Fibroblast of the conjunctiva (primary cell): ENCODE data around the gene ROR2.
A peak's percentile ranks its signal among the peaks of the same experiment; 100 is the strongest.

Experiments used
- DNase-seq: peaks from one replicate; pipeline ENCODE4 v3.0.0-alpha.2; 2010; ENCODE audit warnings: low read depth

Gene ROR2

GRCh38 chr9:91900797-91901177, 49.2 kb downstream of the ROR2 start:
- DNase-seq: no peak

DNA sequence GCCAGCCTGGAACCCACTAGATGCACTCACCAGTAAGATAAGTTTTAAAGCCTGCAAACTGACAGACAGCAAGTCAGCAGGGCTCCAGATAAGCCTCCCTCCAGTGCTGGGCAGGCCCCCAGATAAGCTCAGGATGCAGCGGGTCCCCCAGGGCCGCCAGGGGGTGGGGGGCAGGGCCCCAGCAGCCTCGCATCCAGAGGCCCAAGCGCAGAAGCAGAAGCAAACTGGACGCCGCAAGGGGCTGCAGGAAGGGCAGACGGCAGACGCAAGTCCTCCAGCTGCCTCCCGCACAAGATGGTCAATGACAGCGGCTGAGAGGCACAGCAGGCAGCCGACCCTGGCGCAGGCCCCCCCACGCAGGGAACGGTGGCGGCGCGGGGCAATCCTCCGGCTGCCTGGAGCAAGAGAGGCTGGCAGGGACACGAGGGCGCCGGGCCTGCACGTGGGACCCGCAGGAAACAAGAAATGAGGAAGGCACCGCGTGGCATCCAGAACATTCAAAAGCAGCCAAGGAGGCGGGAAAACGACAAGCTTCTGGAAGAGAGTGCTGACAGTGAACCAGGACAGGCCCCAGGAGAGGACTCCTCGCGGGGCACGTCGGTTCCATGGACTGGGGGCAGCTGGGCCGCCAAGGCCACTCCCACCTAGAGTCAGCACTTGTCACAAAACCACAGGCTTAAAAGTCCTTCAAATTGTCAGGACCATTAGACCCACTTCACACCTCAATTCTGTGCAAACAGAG, 49.8 kb downstream of the ROR2 start:
- no peak for DNase-seq

GRCh38 chr9:91899594-91899993, 50.4 kb downstream of the ROR2 start:
- no peak for DNase-seq

- no peak for DNase-seq
Observed at GRCh38 chr9:91899219-91899563, 50.8 kb downstream of the ROR2 start.

DNA sequence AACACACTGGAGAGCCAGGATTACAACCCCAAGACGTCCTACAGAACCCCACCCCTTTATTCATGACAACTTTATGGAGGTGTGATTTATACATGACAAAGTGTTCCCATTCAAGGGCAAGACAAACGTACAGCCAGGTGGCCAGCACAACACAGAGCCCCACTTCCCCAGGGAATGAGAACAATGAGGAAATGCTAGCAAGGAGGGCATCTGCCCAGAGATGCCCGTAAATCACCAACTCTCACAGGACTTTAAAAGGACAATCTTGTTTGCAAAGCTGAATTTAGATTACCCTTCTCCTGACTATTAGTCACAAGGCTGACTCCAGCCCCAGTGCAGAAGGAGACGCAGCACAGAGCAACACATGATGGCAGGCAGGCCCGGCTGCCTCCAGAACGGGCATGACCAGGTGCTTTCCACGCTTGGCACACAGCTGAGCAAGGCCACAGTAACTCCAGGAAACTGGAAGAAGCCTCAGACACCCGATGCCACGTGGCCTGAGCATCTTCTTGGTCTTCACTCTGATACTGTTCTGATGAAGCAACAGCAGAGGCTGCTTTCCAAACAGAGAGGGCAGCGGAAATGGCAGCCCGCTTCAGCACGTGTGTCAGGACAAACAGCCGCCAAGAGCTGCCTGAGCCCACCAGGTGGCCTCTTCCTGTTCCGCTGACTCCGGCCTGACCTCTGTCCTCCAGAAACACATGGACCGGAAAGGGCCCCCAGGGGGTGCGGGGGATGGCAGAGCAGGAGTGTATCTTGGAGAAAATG, 51.4 kb downstream of the ROR2 start:
- no peak for DNase-seq

DNA sequence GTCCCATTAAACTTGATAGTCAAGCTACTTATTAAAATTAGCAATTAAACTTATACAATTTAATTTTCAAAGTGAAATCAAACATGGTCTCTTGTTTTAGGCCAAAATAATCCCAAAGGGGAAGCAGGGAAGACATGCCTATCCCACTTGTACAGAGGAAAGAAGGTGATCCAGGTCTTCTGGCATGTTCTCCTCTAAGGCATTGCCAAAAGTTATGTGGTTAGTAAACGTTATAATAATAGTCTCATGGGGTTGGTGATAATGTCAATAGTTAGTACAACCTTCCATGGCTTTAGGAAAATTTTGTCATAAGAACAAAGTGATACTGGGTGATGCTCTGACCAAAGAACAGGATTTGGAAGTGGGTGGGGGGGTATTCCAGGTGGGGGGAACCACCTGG, 52.8 kb downstream of the ROR2 start:
- no peak for DNase-seq

GRCh38 chr9:91896513-91897121, 53.4 kb downstream of the ROR2 start:
- peak; percentile 46 for DNase-seq

GRCh38 chr9:91896097-91896496, 53.9 kb downstream of the ROR2 start:
- no peak for DNase-seq

GRCh38 chr9:91894536-91894935, 55.5 kb downstream of the ROR2 start:
- no peak for DNase-seq

DNA sequence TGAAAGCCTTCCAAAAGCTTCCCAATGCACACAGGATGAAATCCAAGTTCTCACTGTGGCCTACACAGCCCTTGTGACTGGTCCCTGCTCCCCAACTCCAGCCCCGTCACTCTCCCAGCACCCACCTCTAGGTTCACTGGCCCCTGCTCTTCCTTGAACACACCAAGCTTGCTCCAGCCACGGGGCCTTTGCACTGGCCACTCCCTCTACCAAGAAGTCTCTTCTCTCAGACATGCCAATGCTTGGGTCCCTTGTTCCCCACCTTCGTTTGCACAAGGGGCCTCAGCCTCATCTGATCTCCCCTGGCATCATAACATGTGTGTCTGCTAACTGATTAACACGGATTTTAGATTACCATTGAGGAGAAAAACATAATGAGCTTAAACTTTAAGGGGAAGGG, 56.0 kb downstream of the ROR2 start:
- no peak for DNase-seq

DNA sequence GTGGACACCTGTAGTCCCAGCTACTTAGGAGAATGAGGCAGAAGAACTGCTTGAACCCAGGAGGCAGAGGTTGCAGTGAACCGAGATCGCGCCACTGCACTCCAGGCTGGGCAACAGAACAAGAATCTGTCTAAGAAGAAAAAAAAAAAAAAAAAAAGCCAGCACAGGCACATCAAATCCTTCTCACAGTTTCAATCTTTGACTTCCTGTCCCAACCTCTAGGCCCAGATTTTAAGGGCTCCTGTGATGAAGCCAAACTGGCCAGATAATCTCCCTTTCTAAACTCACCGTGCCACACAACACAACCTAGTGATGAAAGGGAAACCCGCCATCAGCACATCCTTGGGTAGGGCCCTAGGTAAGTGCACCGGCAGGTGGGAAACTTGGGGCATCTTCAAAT, 58.1 kb downstream of the ROR2 start:
- DNase-seq: no peak

- DNase-seq: no peak
Observed at GRCh38 chr9:91890662-91891061, 59.4 kb downstream of the ROR2 start.

- DNase-seq: no peak
Observed at GRCh38 chr9:91889161-91889911, 60.7 kb downstream of the ROR2 start.

GRCh38 chr9:91886414-91887076, 63.5 kb downstream of the ROR2 start:
- no peak for DNase-seq

DNA sequence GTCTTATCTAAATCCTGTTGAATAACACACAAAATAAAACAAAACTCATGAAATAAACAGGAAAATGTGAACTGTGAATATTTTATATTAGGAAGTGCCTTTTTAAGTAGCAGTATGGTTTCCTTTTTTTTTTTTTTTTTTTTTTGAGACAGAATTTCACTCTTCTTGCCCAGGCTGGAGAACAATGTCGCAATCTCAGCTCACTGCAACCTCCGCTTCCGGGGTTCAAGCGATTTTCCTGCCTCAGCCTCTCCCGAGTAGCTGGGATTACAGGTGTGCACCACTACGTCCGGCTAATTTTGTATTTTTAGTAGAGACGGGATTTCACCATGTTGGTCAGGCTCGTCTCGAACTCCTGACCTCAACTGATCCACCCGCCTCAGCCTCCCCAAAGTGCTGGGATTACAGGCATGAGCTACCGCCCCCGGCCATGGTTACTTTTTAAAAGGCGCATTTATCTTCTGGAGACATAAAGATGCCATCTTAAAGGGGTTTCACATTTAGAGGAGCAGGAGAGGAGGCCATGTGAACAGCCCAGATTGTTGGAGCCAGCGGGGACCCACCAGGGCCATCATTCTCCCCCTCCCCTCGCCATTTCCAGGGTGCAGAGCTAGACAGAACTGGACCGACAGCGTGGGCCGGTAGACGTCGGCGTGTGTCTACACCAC, 64.1 kb downstream of the ROR2 start:
- DNase-seq: no peak

DNA sequence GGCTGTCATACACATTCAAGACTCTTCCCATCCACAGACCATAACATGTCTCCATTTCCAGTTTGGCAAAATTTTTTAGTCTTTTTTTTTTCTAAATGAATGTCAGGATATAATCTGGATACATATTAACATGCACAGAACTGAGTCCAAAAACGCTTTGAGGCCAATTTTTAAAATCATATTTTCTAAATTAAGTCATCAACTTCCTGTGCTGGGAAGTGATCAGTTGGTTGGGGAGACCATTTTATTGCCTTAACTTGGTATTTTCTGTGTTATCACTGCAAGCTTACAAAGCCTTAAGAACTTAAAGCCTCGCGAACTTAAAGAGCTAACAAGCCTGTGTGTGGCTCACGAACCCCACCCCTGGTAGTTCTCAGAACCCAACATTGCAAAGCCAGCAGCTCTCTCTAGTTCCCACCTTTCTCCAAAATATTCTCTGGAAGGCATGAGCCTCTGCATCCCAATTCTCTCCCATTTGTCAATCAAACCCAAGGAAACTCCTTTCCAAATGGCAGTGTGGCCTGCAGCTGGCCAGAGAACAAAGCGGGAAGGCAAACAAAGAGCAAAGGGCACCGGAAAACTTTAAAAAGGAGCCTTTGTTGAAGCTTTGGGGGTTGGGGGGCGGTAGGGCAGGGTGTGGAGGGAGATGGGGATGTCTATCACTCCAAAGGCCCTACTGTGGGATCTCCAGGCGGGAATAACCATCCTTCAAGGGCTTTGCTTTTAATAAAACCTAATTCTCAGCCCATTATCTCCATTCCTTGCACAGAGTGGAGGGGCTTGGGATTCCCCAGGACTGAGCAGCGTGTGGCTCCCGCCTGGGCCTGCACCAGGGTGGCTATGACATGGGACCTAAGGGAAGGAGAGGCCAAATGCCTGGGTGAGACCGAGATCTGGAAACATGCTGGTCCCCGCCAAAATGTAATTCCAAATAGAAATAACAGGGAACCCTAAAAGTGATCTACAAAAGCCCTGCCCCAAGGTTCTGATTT, 65.0 kb downstream of the ROR2 start:
- DNase-seq: no peak

- no peak for DNase-seq
Observed at GRCh38 chr9:91884153-91884552, 65.9 kb downstream of the ROR2 start.

- DNase-seq: no peak
Observed at GRCh38 chr9:91883503-91883902, 66.5 kb downstream of the ROR2 start.

- DNase-seq: no peak
Observed at GRCh38 chr9:91882627-91883026, 67.4 kb downstream of the ROR2 start.

DNA sequence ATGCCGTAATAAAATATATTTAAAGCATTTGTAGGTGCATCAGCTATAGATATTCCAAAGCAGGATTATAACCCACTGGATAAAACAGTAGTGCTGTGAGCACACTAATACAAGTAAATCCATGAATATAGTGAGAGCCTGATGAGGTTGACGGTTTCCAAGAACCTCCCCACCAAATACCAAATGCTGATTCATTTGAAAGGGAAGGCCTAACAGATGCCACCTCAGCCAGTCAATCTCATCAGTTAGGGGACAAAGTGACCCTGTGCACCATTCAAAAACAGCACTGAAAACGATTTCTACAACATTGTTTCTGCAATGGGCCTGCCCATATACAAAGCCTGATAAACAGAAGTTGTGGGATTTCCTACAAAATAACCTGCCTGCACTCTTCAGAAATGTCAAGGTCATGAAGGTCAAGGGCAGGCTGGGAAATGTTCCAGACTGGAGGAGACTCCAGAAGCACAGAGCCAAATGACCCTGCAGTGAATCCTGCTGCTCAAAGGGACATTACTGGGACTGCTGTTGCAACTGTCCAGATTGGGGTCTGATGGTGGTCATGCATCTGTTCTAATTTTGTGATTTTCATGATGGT, 69.6 kb downstream of the ROR2 start:
- no peak for DNase-seq
